Measurements from ENCODE around the gene ABCD4. TPM values are rescaled to one million over a fixed set of nuclear protein-coding genes. Genes with fewer than 3 reads are reported as not detected.

Gene ABCD4
- total and polyA plus RNA-seq, 2 of the 4 experiments (the other 2 are of a cell fraction): 12.2 to 20.4 TPM

DNA sequence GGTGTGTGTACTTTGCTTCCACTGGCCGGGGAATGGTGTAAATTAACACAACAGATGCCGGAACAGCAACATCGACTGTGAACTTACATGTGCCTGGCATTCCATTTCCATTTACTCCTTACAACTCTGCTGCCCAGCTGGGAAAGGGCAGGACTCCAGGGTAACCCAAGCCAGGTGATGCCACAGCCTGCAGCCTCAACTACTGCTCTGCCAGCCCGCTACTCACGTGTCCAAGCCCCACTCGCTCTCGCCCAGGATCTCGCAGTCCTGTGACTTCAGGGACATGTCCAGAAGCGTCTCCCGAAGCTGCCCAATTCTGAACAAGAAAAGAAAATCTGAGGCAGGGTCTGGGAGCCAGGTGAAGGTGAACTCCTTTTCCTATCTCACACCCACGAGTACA lies 10.7 kb downstream of the ABCD4 start:
- Histone ChIP-seq H3K14ac (replicated peaks; ENCODE audit: low read depth, low read length) (no peak overlapping the region), H3K79me1 (ENCODE audit: low read depth in 1 of 2, low read length in 2 of 2) (peaks cover 0 to 35% of the 10 kb centered on the region in 2 experiments; a peak in 2 of 4 replicates), H2BK15ac (ENCODE audit: low read depth, low read length) (no peak overlapping the region), H2AK5ac (ENCODE audit: low read depth, low read length) (no peak overlapping the region), H3K9me3 (ENCODE audit: control insufficient read depth, insufficient read depth, low read length) (no peaks in the 10 kb centered on the region), H4K8ac (ENCODE audit: low read depth in 2 of 2, low read length in 2 of 2) (no peak overlapping the region), H3K18ac (ENCODE audit: low read depth, low read length) (no peak overlapping the region), H3K27me3 (ENCODE audit: control insufficient read depth, insufficient read depth, low read length) (no peaks in the 10 kb centered on the region), H3K9ac (ENCODE audit: low read depth, low read length) (no peak overlapping the region), H4K20me1 (ENCODE audit: insufficient read depth, low read length) (peaks cover 15% of the 10 kb centered on the region; the same call in 1 of the 2 replicates), H3K23ac (ENCODE audit: low read depth, low read length) (no peak overlapping the region), H3K4me1 (ENCODE audit: control insufficient read depth, insufficient read depth, low read length) (no peaks in the 10 kb centered on the region), H3K4me3 (ENCODE audit: insufficient read depth, low read depth, low read length) (no peak overlapping the region), H3K9me1 (ENCODE audit: insufficient read depth, low read length) (no peaks in the 10 kb centered on the region), H3K36me3 (ENCODE audit: control insufficient read depth, insufficient read depth, low read length) (peaks cover 73% of the 10 kb centered on the region), H3K56ac (ENCODE audit: extremely low read depth, insufficient read depth, low read length) (no peak overlapping the region), H2BK120ac (ENCODE audit: low read depth, low read length) (no peak overlapping the region), H2BK20ac (ENCODE audit: low read depth, low read length) (no peak overlapping the region), H4K91ac (ENCODE audit: insufficient read depth, low read depth, low read length) (no peak overlapping the region), H2AK9ac (replicated peaks; ENCODE audit: low read depth, low read length, poor library complexity) (peak overlapping the region; percentile 16), H3K27ac (ENCODE audit: insufficient read depth, low read length) (no peak overlapping the region), H4K5ac (ENCODE audit: low read depth, low read length) (no peak overlapping the region), H3K4me2 (ENCODE audit: low read depth, low read length) (no peak overlapping the region), H2BK5ac (ENCODE audit: low read depth, low read length, poor library complexity, severe bottlenecking) (no peak overlapping the region), H2AFZ (replicated peaks; ENCODE audit: low read length, poor library complexity) (no peak overlapping the region), H3K4ac (ENCODE audit: low read depth, low read length) (no peak overlapping the region)
- ChIA-PET CTCF (no interaction called here), POLR2A (ENCODE audit: unreplicated experiment) (no interaction called here)
- 90% methylated on average over 2 of the region's 11 CpGs; no CpG with 5 or more reads in 1 of the 2 experiments for WGBS, 2 experiments (ENCODE audit: extremely low coverage in 2 of 2, insufficient read length in 1 of 2)
- intact Hi-C loops (cut with micrococcal nuclease): no loop called here
- dilution Hi-C loops (cut with HindIII; ENCODE audit: low sequenced_read_pairs, unreplicated experiment): no loop called here
- ATAC-seq (ENCODE audit: low read depth) (no peak), DNase-seq (no peak)
- TF ChIP-seq NFE2L2 (IDR thresholded peaks at IDR 0.05; ENCODE audit: low read depth, low read length) (no peak), SMC3 (IDR thresholded peaks at IDR 0.05; ENCODE audit: low read depth, low read length) (no peak)
- TF ChIP-seq, protein P1, sequence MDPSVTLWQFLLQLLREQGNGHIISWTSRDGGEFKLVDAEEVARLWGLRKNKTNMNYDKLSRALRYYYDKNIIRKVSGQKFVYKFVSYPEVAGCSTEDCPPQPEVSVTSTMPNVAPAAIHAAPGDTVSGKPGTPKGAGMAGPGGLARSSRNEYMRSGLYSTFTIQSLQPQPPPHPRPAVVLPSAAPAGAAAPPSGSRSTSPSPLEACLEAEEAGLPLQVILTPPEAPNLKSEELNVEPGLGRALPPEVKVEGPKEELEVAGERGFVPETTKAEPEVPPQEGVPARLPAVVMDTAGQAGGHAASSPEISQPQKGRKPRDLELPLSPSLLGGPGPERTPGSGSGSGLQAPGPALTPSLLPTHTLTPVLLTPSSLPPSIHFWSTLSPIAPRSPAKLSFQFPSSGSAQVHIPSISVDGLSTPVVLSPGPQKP (IDR thresholded peaks at IDR 0.05; ENCODE audit: borderline replicate concordance, low read depth, low read length): no peak
- TF ChIP-seq, protein P2, sequence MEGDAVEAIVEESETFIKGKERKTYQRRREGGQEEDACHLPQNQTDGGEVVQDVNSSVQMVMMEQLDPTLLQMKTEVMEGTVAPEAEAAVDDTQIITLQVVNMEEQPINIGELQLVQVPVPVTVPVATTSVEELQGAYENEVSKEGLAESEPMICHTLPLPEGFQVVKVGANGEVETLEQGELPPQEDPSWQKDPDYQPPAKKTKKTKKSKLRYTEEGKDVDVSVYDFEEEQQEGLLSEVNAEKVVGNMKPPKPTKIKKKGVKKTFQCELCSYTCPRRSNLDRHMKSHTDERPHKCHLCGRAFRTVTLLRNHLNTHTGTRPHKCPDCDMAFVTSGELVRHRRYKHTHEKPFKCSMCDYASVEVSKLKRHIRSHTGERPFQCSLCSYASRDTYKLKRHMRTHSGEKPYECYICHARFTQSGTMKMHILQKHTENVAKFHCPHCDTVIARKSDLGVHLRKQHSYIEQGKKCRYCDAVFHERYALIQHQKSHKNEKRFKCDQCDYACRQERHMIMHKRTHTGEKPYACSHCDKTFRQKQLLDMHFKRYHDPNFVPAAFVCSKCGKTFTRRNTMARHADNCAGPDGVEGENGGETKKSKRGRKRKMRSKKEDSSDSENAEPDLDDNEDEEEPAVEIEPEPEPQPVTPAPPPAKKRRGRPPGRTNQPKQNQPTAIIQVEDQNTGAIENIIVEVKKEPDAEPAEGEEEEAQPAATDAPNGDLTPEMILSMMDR (conservative IDR thresholded peaks at IDR 0.05; ENCODE audit: low read depth, low read length): no peak
- in situ Hi-C loops (cut with MboI; ENCODE audit: low sequenced_read_pairs): no loop called here
- BruUV-seq (replicated peaks): no TSS peak

All from IMR-90 (cell line).